OCI-LY7 (cell line): Measurements from ENCODE around the gene PRRG2.
A peak's percentile ranks its signal among the peaks of the same experiment; 100 is the strongest.

ENCODE experiments used
- EZH2phosphoT487 ChIP-seq: fragments of 200-600 bp; sonication (generic); IDR thresholded peaks from 2 replicates; pipeline ENCODE4 v1.6.1; 2018; ENCODE audit warnings: low read depth, borderline replicate concordance, mild to moderate bottlenecking, mixed run types, antibody characterized with exemption, low read length, moderate library complexity, mixed read lengths
- TF ChIP-seq, protein P1 (sequence below): fragments of 200-600 bp; sonication (generic); conservative IDR thresholded peaks from 2 replicates; pipeline ENCODE4 v1.5.1; 2014; ENCODE audit warnings: mild to moderate bottlenecking, antibody characterized with exemption, low read length, moderate library complexity, mixed read lengths

DNA sequence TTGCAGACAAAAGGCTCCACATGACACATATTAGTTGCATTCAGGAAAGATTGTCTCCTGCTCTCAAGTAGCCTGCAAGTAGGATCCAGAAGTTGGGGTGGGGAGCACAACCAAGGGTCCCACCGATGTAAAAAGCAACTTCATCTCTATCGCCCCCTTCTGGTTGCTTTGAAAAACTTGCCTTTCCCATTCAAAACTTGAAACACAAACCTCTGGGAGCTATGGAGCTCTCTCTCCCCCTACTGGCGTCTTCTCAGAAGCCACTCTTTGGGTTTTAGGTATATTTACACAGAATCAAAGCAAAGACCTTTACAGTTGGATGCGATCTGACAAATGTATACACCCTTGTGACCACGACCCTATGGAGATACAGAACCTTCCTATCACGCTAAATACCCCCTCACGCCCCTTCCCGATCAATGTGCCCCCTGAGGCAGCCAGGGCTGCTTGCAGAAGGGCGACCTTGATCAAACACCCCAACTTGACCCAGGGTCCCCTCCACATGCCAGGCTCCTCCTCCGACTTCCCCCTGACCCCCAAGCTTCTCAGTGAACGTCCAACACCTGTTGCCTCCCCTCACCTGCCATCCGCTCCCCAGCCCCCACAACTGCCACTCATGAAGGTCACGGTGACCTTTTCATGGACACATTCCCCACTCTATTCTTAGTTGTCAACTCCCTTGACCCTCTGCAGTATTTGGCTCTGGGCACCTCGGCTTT is 10.8 kb upstream of the PRRG2 start:
- TF ChIP-seq, protein P1, sequence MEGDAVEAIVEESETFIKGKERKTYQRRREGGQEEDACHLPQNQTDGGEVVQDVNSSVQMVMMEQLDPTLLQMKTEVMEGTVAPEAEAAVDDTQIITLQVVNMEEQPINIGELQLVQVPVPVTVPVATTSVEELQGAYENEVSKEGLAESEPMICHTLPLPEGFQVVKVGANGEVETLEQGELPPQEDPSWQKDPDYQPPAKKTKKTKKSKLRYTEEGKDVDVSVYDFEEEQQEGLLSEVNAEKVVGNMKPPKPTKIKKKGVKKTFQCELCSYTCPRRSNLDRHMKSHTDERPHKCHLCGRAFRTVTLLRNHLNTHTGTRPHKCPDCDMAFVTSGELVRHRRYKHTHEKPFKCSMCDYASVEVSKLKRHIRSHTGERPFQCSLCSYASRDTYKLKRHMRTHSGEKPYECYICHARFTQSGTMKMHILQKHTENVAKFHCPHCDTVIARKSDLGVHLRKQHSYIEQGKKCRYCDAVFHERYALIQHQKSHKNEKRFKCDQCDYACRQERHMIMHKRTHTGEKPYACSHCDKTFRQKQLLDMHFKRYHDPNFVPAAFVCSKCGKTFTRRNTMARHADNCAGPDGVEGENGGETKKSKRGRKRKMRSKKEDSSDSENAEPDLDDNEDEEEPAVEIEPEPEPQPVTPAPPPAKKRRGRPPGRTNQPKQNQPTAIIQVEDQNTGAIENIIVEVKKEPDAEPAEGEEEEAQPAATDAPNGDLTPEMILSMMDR = peak; percentile 99
- no peak for TF ChIP-seq EZH2phosphoT487
